GM20000 (cell line): ENCODE measurements around the gene HDAC4.

Experiments used
- DNase-seq: peaks from one replicate; pipeline ENCODE4 v3.0.0; 2012; ENCODE audit warnings: low spot score
- TF ChIP-seq, protein P1 (sequence below): IDR thresholded peaks from 2 replicates; pipeline ENCODE4 v1.5.1; 2012; ENCODE audit warnings: mild to moderate bottlenecking, control low read depth; ENCODE audit errors: extremely low read depth, missing control alignments

The HDAC4 gene

DNA sequence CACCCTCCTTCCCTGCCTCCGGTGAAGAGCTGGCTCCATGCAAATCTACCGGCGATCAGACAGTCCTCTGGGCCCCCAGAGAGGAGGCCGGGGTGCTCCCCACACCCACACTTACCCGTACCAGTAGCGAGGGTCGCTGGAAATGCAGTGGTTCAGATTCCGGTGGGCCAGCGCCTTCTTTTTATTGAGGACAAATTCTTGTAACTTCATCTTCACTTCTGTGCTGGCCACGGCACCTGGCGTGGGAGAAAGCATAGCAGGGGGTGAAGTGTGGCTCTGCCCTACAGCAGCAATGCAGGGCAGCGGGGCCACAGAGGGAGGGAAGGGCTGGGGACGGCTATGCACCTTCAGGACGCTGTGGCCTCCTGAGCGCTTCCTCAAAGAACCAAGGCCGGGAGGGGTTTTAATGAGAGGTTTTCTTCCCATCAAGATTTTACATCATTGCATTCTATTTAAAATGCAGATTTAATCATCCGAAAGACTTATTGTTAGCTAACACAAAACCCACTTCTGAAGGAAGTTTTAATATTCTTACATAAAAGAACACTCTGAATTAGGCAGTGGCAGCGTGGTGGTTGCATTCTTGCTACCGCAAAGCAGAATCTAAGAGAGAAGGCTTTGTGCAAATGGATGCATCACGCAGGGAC lies 237.0 kb downstream of the HDAC4 start:
- TF ChIP-seq, protein P1, sequence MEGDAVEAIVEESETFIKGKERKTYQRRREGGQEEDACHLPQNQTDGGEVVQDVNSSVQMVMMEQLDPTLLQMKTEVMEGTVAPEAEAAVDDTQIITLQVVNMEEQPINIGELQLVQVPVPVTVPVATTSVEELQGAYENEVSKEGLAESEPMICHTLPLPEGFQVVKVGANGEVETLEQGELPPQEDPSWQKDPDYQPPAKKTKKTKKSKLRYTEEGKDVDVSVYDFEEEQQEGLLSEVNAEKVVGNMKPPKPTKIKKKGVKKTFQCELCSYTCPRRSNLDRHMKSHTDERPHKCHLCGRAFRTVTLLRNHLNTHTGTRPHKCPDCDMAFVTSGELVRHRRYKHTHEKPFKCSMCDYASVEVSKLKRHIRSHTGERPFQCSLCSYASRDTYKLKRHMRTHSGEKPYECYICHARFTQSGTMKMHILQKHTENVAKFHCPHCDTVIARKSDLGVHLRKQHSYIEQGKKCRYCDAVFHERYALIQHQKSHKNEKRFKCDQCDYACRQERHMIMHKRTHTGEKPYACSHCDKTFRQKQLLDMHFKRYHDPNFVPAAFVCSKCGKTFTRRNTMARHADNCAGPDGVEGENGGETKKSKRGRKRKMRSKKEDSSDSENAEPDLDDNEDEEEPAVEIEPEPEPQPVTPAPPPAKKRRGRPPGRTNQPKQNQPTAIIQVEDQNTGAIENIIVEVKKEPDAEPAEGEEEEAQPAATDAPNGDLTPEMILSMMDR = no peak
- DNase-seq = no peak

DNA sequence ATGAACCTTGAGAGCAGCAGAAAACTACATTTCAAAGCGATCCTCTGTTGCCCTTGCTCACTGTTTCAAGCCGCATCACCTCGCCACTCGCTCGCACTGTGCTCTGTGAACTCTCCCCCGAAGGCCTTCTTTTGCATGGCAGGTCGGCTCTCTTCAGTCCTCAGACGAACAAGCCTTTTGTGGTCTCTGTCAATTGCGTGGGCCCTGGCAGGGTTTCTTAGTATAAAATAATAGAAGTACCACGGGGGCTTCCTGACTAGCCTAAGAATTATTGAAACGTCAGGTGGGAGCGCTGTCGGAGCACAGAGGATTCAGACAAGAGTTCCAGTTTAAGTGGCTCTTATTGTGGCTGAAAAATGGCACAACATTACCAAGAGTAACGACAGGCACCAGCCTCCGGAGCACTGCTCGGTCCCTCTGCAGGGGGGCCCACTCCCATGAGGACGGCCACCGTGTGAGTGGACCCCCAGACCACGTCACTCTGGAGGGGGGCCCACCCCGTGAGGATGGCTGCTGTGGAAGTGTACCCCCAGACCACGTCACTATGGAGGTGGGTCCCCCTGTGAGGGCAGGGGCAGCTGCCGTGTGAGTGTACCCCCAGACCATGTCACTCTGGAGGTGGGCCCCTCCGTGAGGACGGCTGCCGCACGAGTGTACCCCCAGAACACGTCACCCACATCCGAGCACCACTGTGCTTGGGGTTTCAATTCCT lies 237.7 kb downstream of the HDAC4 start:
- TF ChIP-seq, protein P1 = no peak
- no peak for DNase-seq

DNA sequence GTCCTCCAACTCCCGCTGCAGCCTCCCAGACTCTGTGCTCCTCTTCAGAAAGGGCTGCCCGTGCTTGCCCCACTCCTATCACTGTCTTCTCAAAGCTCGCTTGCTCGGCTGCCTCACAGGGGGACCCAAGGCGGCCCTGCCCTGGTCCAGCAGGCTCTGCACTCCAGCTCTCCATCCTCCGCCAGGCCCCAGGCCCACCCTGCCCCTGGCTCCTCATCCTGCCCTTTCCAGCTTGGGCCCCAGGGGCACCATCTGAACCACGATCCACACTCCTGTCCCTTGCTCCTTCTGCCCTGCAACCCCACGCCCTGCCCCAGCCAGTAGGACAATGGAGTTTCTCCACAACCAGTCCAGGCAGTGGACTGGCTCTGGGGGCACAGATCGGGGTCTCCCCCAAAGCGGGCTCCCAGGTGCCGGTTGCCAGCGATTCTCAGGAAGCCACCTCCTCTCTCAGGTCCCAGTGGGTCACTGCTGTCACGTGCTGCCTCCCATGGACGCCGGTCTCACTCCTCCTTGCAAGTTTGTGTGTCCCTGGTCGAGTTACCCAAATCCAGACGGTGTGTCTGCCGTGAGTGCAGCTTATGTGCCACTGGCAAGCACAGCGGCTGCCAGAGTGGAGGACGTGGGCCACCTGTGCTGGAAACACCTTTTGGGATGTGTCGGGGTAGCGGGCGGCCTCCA lies 238.5 kb downstream of the HDAC4 start:
- TF ChIP-seq, protein P1 = no peak
- no peak for DNase-seq

DNA sequence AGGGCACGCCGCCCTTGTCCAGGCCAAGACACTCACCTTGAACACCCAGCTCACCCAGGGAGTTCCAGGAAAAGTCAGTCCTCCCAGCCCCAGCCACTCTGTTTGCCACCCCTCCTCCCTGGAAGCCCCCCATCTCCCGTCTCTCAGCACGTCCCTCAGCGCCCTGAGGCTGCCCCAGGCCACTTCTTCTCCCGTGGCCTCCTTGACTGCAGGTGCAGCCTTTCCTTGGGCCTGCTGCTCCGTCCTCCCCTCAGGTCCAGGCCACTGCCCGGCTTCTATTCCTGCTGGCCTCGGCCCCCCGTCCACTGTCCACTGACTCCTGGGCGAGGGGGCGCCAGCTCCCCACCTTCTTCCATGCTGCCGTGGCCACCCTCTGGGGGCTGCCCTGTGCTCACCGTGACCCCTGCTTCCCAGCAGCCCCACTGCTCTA lies 239.1 kb downstream of the HDAC4 start:
- no peak for DNase-seq
- TF ChIP-seq, protein P1 = no peak

DNA sequence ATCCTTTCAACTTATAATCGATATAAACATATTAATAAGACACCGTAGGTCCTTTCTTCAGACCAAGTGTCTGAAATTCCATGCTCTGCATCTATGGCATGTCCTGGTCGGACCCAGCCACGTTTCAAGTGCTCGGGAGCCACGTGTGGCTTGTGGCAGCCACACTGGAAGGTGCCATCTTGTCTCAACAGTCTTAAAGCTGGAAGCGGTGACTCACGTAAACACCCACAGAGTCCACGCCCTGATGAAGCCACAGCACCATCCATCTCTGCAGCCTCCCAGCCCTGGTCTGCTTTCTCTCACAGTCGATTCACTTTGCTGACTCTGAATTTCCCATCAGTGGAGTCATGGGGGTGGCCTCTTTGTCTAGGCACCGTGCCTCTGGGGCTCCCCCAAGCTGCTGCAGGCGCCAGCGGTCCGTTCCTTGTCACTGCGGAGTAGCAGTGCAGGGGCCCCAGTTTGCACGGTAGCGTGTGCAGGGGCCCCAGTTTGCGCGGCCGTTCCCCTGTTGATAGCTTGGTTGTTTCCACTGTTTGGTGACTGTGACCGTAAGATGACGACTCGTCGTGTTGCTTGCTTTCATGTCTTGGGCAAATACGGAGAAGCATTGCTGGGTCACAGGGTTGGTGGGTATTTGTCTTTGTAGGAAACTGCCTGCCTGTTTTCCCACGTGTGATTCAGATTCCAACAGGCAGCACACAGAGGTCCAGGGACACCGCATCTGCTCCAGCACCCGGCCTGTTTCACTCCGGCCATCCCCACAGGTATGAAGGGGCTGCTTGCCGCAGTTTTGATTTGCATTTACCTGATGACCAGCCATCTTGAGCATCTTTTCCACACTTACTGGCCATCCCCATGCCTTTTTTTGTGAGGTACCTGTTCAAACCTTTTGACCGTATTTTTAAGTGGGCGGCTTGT lies 240.3 kb downstream of the HDAC4 start:
- TF ChIP-seq, protein P1 = no peak
- DNase-seq = no peak

DNA sequence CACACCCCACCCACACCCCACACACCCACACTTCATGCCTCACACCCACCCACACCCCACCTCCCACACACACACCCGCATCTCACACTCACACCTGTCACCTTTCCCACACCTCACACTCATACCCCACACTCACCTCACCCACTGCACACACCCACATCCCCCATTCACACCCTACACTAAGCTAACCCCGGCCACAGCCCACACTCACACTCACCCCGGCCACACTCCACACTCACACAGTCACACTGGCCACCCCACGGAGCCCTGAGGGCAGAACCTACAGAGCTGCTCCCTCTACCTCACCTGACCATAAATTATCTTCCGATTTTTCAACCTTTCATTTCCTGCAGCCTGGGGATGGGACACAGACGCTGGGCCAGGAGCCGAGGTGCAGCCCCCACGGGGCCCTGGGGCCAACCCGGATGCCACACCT lies 241.3 kb downstream of the HDAC4 start:
- no peak for DNase-seq
- TF ChIP-seq, protein P1 = no peak
